Astrocyte (in vitro differentiated cells and primary cell): ENCODE measurements around the gene SLC16A9.

ENCODE experiments used
- EZH2 ChIP-seq: IDR thresholded peaks from 2 replicates; pipeline ENCODE4 v1.6.1; 2012; ENCODE audit warnings: mild to moderate bottlenecking, low read length, inconsistent platforms; ENCODE audit not compliant: insufficient read depth
- TF ChIP-seq, protein P1 (sequence below): IDR thresholded peaks from 2 replicates; pipeline ENCODE4 v1.5.1; 2011; ENCODE audit warnings: low read depth, mild to moderate bottlenecking, inconsistent platforms, low read length, moderate library complexity; ENCODE audit not compliant: insufficient read depth

DNA sequence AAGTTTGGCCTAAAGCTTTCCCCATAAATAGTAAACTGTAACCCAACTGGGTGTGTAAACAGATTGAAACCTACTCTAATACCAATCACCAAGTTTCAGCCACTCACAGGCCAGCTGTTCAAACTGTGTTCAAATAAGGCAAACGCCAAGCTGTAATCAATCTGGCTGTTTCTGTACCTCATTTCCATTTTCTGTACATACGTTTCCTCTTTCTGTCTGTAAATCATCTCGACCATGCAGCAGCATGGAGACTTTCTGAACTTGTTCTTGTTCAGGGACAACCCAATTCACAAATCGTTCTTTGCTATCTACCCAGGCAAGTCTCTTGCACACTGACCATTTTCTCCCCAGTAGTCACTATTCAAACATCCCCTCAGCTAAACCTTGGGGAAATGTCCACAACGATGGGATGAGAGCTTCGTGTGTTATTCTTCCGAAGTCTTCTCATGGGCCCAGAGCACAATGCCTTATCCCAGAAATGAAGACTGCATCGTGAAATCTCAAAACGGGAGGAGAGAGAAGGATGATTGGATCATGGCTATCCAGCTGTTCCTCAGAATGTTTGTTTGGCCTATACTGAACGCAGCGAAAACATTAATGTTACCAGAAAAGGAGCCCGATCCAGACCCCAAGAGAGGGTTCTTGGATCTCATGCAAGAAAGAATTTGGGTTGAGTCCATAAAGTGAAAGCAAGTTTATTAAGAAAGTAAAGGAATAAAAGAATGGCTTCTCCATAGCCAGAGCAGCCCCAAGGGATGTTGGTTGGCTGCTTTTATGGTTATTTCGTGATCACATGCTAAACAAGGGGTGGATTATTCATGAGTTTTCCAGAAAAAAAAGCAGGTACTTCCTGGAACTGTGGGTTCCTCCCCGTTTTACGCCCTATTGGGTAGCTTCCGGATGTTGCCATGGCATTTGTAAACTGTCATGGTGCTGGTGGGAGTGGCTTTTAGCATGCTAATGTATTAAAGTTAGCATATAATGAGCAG lies 86.2 kb downstream of the SLC16A9 start:
- TF ChIP-seq, protein P1, sequence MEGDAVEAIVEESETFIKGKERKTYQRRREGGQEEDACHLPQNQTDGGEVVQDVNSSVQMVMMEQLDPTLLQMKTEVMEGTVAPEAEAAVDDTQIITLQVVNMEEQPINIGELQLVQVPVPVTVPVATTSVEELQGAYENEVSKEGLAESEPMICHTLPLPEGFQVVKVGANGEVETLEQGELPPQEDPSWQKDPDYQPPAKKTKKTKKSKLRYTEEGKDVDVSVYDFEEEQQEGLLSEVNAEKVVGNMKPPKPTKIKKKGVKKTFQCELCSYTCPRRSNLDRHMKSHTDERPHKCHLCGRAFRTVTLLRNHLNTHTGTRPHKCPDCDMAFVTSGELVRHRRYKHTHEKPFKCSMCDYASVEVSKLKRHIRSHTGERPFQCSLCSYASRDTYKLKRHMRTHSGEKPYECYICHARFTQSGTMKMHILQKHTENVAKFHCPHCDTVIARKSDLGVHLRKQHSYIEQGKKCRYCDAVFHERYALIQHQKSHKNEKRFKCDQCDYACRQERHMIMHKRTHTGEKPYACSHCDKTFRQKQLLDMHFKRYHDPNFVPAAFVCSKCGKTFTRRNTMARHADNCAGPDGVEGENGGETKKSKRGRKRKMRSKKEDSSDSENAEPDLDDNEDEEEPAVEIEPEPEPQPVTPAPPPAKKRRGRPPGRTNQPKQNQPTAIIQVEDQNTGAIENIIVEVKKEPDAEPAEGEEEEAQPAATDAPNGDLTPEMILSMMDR = no peak
- no peak for TF ChIP-seq EZH2
